Measurements from ENCODE around the gene FAM193B. TPM values are rescaled to one million over a fixed set of nuclear protein-coding genes. Genes with fewer than 3 reads are reported as not detected.

FAM193B gene
- total RNA-seq, 2 experiments from 2014 or later, result 71.4 to 76.7 TPM

- CTCF ChIA-PET, result interaction anchor here (1.4 to 9.4 kb wide), 2 partner anchors 10 to 121 kb away, joined by 3 to 65 read pairs; no protein-coding TSS in a partner anchor
These were observed 42.3 kb downstream of the FAM193B start for GRCh38 chr5:177511796-177512675.

GRCh38 chr5:177511181-177511580 is 43.2 kb downstream of the FAM193B start:
- peaks cover 41% of the 10 kb centered on the region for H3K4me1 Mint-ChIP-seq (ENCODE audit: low read depth)
- DNase-seq, result no peak
- ATAC-seq, result no peak
- H3K36me3 Mint-ChIP-seq (ENCODE audit: low read depth), result peaks cover 60% of the 10 kb centered on the region
- H3K27ac Mint-ChIP-seq, result no peak overlapping the region
- no peak overlapping the region for H3K4me3 Mint-ChIP-seq
- intact Hi-C loops (cut with micrococcal nuclease), result no loop called here
- no peaks in the 10 kb centered on the region for H3K9me3 Mint-ChIP-seq
- POLR2A ChIA-PET, result interaction anchor here (1.4 kb wide), 1 partner anchor 9 kb away, joined by 5 read pairs; no protein-coding TSS in a partner anchor
- no peaks in the 10 kb centered on the region for H3K27me3 Mint-ChIP-seq
- CTCF ChIA-PET, result interaction anchor here (1.0 to 9.4 kb wide), 4 partner anchors 9 to 121 kb away, joined by 3 to 65 read pairs (median 3); no protein-coding TSS in a partner anchor
- TF ChIP-seq CTCF (IDR thresholded peaks at IDR 0.05), result no peak

More at GRCh38 chr5:177511796-177512675, 42.3 kb downstream of the FAM193B start:
- Mint-ChIP-seq H3K4me3 (no peak overlapping the region), H3K27me3 (no peaks in the 10 kb centered on the region), H3K4me1 (ENCODE audit: low read depth) (peaks cover 41% of the 10 kb centered on the region), H3K36me3 (ENCODE audit: low read depth) (peaks cover 67% of the 10 kb centered on the region), H3K9me3 (no peaks in the 10 kb centered on the region), H3K27ac (no peak overlapping the region)
- DNase-seq, result no peak
- POLR2A ChIA-PET, result no interaction called here
- TF ChIP-seq CTCF (IDR thresholded peaks at IDR 0.05), result no peak
- ATAC-seq, result no peak
- intact Hi-C loops (cut with micrococcal nuclease), result no loop called here

- DNase-seq (no peak), ATAC-seq (no peak)
- H3K4me3 Mint-ChIP-seq, result no peak overlapping the region
- no peaks in the 10 kb centered on the region for H3K27me3 Mint-ChIP-seq
- intact Hi-C loops (cut with micrococcal nuclease), result no loop called here
- ChIA-PET POLR2A (interaction anchor here (0.6 to 1.4 kb wide), 4 partner anchors 9 to 82 kb away, joined by 3 to 5 read pairs (median 3); no protein-coding TSS in a partner anchor), CTCF (interaction anchor here (1.0 to 9.4 kb wide), 4 partner anchors 9 to 120 kb away, joined by 3 to 65 read pairs (median 3); no protein-coding TSS in a partner anchor)
- H3K27ac Mint-ChIP-seq, result no peak overlapping the region
- no peaks in the 10 kb centered on the region for H3K9me3 Mint-ChIP-seq
- peaks cover 36% of the 10 kb centered on the region for H3K4me1 Mint-ChIP-seq (ENCODE audit: low read depth)
- peaks cover 54% of the 10 kb centered on the region for H3K36me3 Mint-ChIP-seq (ENCODE audit: low read depth)
- TF ChIP-seq CTCF (IDR thresholded peaks at IDR 0.05), result no peak
These were observed 43.8 kb downstream of the FAM193B start for GRCh38 chr5:177510567-177511053.

GRCh38 chr5:177509991-177510566 is 44.3 kb downstream of the FAM193B start:
- no peak for TF ChIP-seq CTCF (IDR thresholded peaks at IDR 0.05)
- peaks cover 49% of the 10 kb centered on the region for H3K36me3 Mint-ChIP-seq (ENCODE audit: low read depth)
- no peaks in the 10 kb centered on the region for H3K9me3 Mint-ChIP-seq
- CTCF ChIA-PET, result interaction anchor here (1.0 to 9.4 kb wide), 3 partner anchors 8 to 106 kb away, joined by 3 to 65 read pairs (median 8); no protein-coding TSS in a partner anchor
- peaks cover 31% of the 10 kb centered on the region for H3K4me1 Mint-ChIP-seq (ENCODE audit: low read depth)
- POLR2A ChIA-PET, result interaction anchor here (0.6 to 1.4 kb wide), 5 partner anchors 8 to 83 kb away, joined by 3 to 5 read pairs (median 3); no protein-coding TSS in a partner anchor
- intact Hi-C loops (cut with micrococcal nuclease), result no loop called here
- no peak overlapping the region for H3K4me3 Mint-ChIP-seq
- H3K27ac Mint-ChIP-seq, result no peak overlapping the region
- peak; percentile 52 for ATAC-seq
- DNase-seq, result peak; percentile 48
- H3K27me3 Mint-ChIP-seq, result no peaks in the 10 kb centered on the region
